HG03135 (cell line): ENCODE measurements around the gene MDN1.
"Not testable (repeated sequence)": the region's sequence is repeated elsewhere in the genome, so short reads cannot be mapped to it uniquely, and the experiment has no call there.

ENCODE experiments used
- ATAC-seq: cut with Tn5 transposase; IDR thresholded peaks from one replicate; pipeline ENCODE4 v1.9.1; 2021; ENCODE audit warnings: mild to moderate bottlenecking, moderate library complexity; ENCODE audit not compliant: unreplicated experiment

MDN1 gene

DNA sequence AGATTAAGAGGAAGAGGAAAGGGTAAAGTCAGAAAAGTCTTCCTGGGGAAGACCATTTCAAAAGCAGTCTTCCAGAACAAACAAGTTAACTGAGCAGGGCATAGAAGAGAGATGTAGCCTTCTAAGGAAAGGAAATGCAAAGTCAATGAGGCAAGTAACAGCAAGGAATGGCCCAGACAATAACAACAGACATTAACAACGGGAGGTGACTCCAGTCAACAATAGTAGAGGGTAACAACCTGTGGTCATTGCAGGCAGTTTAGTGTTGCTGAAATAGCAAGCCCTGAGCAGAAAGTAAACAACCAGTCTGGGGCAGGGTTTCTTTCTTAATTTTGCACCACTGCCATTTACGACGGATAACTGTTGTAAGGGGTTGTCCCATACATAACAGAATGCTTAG, 2.1 kb downstream of the MDN1 start:
- ATAC-seq: no peak

- not testable (repeated sequence) for ATAC-seq
Observed at GRCh38 chr6:89813422-89813821, 6.2 kb downstream of the MDN1 start.

DNA sequence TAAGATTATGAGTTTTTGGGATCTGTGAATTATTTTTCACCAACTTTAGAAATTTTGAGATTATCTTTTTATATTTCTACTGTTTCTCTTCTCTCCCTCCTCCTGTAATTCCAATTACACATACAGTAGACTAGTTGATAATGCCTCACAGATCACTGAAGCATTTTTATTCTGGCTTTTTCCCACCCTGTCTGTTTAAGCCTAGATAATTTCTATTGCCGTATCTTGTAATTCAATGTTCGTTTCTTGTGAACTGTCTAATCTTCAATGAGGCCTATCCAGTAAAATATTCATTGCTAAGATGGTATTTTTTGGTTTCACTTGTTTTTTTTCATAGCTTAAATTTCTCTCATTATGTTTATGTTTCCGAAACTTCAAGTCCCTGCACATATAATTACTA, 12.0 kb downstream of the MDN1 start:
- ATAC-seq: no peak

DNA sequence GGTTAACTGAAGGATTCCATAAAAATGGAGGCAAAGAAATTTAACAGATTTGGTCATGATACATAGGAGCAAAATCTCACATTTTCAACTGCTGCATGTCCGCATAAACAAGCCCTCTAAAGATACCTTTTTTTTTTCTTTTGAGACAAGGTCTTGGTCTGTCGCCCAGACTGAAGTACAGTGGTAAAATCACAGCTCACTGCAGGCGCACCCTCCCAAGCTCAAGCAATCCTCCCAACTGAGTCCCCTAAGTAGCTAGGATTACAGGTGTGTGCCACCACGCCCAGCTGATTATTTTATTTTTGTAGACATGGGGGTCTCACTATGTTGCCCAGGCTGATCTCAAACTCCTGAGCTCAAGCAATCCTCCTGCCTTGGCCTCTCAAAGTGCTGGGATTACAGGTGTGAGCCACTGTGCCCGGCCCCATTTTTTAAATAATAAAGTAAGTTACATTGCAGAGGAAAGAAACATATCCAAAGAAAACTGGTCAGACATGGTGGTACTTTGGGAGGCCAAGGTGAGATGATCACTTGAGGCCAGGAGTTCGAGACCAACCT, 13.7 kb downstream of the MDN1 start:
- no peak for ATAC-seq

DNA sequence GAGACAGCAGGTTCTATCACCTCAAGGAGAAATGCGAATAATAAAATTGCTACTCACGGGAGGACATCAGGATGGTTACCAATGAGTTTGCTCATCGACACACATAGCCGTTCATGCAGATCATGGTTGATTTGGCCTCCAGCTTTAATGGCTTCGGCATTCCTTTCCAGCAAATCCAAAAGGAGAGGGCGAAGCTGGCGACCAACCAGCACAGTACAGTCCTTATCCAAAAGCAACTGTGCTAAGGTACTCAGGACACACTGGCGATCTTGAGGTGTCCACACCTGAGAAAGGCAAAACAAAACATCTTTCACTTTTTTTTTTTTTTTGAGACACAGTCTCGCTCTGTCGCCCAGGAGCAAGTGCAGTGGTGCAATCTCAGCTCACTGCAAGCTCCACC, 16.3 kb downstream of the MDN1 start:
- ATAC-seq: no peak

DNA sequence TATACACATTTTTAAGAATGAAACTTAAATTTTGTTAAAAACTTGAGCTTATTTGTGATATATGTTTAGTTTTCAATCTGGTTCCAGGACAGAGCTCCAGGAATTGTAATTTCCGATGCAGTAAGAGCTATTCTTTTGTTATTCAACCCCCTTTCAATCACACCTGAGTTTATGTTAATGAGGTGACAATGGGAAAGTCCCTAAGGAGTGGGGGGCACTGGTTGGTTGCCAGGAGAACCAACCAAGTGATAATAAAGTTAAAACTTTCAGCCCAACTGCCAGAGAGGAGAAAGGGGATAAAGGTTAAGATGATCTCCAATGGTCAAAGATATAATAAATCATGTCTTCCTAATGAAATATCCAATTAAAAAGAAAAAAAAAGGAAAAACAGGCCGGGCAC, 19.8 kb downstream of the MDN1 start:
- no peak for ATAC-seq

GRCh38 chr6:89799096-89799495, 20.5 kb downstream of the MDN1 start:
- ATAC-seq: no peak

- no peak for ATAC-seq
Observed at GRCh38 chr6:89797317-89797716, 22.3 kb downstream of the MDN1 start.

GRCh38 chr6:89794324-89794723, 25.3 kb downstream of the MDN1 start:
- ATAC-seq: no peak

DNA sequence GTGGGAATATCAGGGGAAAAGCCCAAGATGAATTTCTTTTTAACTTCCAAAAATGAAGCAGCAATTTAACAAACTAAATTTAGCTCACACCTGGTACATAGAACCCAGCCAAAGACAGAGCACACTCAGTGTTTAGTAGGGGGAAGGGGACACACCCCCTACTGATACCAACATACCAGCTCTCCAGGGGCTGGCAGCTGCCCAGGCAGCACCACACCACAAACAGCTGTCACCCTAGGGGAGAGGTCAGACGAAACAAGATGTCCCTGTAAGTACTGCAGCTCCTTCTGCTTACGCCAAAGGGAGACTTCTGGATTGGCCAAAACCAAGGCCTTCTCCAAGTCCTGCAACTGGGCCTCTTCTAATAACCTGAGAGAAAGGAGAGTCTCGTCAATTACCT, 26.0 kb downstream of the MDN1 start:
- ATAC-seq: no peak

GRCh38 chr6:89792881-89793280, 26.7 kb downstream of the MDN1 start:
- ATAC-seq: peak; percentile 69

DNA sequence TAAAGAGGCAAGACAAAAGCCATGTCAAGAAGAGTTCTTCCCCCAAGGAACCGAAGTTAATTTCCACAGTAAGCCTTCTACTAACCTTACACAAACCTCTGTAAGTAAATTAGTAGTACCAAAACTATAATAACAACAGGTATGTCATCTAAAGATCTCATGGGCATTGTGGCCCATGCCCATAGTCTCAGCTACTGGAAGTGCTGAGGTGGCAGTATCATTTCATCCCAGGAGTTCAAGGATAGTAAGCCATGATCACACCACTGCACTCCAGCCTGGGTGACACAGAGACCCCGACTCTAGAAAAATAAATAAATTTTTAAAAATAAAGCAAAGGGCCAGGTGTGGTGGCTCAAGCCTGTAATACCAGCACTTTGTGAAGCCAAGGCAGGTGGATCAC, 29.2 kb downstream of the MDN1 start:
- ATAC-seq: no peak

- no peak for ATAC-seq
Observed at GRCh38 chr6:89789980-89790379, 29.6 kb downstream of the MDN1 start.

- ATAC-seq: no peak
Observed at GRCh38 chr6:89787660-89788328, 31.8 kb downstream of the MDN1 start.

GRCh38 chr6:89786970-89787369, 32.6 kb downstream of the MDN1 start:
- no peak for ATAC-seq

GRCh38 chr6:89784838-89785237, 34.8 kb downstream of the MDN1 start:
- no peak for ATAC-seq

DNA sequence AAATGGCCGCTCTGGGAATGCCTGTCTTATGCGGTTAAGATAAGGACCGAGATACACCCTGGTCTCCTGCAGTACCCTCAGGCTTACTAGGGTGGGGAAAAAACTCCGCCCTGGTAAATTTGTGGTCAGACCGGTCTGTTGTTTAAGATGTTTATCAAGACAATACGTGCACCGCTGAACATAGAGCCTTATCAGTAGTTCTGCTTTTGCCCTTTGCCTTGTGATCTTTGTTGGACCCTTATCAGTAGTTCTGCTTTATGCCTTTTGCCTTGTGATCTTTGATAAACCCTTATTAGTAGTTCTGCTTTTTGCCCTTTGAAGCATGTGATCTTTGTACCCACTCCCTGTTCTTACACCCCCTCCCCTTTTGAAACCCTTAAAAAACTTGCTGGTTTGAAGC, 36.3 kb downstream of the MDN1 start:
- not testable (repeated sequence) for ATAC-seq

DNA sequence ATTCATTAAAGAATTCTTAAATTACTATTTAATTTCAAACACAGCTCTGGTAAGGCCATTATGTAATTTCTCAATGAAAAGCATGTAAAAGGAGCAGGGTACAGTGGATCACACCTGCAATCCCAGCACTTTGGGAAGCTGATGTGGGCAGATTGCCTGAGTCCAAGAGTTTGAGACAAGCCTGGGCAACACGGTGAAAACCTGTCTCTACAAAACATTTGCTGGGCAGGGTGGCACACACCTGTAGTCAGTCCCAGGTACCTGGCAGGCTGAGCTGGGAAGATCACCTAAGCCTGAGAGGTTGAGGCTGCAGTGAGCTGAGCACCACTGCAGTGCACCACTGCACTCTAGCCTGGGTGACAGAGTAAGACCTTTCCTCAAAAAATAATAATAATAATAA, 37.4 kb downstream of the MDN1 start:
- ATAC-seq: no peak

DNA sequence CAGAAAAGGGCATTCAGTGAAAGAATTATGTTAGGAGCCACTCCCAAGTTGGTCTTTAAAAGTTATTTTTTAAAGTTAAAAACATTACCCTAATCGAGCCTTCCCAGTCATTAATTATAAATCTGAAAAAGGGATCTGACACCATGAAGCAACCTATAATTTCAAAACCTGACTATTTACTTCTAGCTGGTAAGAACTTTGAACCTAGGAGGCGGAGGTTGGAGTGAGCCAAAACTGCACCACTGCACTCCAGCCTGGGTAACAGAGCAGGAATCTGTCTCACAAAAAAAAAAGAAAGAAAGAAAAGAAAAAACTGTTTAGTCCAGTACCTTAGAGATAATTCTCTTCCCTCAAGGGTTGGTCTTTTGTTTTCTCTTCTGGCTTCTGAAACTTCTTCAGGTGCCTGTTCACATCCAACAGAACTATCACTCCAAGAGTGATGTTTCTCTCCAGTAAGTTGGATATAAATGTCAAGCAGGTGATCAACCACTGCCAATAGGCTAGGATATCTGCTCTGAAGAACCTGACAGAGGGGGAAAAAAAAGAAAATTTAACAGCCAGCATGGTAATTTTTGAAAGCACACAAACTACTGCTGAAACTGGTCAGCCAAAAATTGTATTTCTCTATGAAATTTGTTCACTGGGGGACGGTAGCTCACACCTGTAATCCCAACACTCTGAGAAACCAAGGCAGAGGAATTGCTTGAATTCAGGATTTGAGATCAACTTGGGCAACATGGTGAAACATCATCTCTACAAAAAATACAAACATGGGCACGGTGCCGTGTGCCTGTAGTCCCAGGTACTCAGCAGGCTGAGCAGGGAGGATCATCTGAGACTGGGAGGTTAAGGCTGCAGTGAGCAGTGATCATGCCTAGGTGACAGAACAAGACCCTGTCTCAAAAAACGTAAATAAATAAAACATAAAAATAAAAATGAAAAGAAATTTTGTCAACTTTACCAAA, 38.2 kb downstream of the MDN1 start:
- no peak for ATAC-seq

- no peak for ATAC-seq
Observed at GRCh38 chr6:89777455-89777854, 42.1 kb downstream of the MDN1 start.

DNA sequence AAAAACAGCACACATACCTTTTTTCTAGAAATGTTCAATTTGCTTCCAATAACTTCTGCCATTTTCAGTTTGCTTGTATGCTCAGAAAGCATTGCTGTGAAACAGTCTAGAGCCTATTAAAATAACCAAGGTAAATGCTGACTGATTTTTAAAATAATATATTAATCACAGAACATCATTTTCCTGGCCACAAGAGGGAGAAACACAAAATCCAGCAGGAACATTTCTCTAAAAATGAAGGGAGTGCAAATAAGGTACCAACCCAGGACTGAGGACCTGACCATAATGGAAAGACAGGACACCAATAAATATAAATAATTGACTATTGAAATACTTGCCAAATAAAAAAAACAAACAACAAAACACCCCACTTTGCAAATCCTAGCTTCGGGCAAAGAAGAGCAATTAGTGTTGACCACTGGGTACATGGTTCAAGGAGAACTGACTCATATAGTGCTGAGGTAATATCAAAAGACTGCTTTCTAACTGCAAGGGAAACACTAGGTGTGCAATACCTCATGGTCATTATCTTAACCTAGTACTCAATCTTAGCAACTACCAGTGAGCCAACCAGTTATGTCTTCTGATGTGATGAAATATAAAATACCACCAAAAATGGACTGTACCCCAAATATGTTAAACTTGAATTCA, 42.9 kb downstream of the MDN1 start:
- no peak for ATAC-seq
